HFFc6 (cell line): Measurements from ENCODE around the gene RBM47. TPM values are rescaled to one million over a fixed set of nuclear protein-coding genes. Genes with fewer than 3 reads are reported as not detected.
"Not testable (repeated sequence)": the region's sequence is repeated elsewhere in the genome, so short reads cannot be mapped to it uniquely, and the experiment has no call there.

Experiments used
- DNase-seq: peaks from one replicate; pipeline ENCODE4 v3.0.0-alpha.2; 2018
- H3K27ac Mint-ChIP-seq: 2 replicates; pipeline ENCODE4 v1.8.0; 2020; ENCODE audit warnings: mild to moderate bottlenecking, mixed read lengths
- H3K27me3 Mint-ChIP-seq: 2 replicates; pipeline ENCODE4 v1.8.0; 2021; ENCODE audit warnings: mild to moderate bottlenecking, moderate library complexity, mixed read lengths; ENCODE audit not compliant: insufficient read depth
- H3K36me3 Mint-ChIP-seq: 2 replicates; pipeline ENCODE4 v1.8.0; 2021; ENCODE audit warnings: low read depth, mixed read lengths
- H3K4me1 Mint-ChIP-seq: 2 replicates; pipeline ENCODE4 v1.8.0; 2020; ENCODE audit warnings: low read depth, mixed read lengths
- H3K4me3 Mint-ChIP-seq: 2 replicates; pipeline ENCODE4 v1.8.0; 2020; ENCODE audit warnings: mild to moderate bottlenecking, moderate library complexity, mixed read lengths
- H3K9me3 Mint-ChIP-seq: 2 replicates; pipeline ENCODE4 v1.8.0; 2020; ENCODE audit warnings: mild to moderate bottlenecking, mixed read lengths
- CTCF ChIP-seq: fragments of 200-600 bp; sonication (generic); IDR thresholded peaks from 2 replicates; pipeline ENCODE4 v1.5.0; 2021; ENCODE audit warnings: antibody characterized with exemption, mild to moderate bottlenecking
- total RNA-seq, 6 experiments: library from RNA; stranded (reverse); fragmentation: NEBNext Ultra II Directional; extraction: Animal tissue kit (Norgen Biotek cat#: 25700); gene quantifications; 2 replicates in 1 of 6; 3 replicates in 5 of 6; pipeline ENCODE4 v1.2.3, GENCODE V29; 2021

Gene RBM47
- total RNA-seq, 6 experiments from 2014 or later = 0.95 to 1.5 (median 1.4) TPM

DNA sequence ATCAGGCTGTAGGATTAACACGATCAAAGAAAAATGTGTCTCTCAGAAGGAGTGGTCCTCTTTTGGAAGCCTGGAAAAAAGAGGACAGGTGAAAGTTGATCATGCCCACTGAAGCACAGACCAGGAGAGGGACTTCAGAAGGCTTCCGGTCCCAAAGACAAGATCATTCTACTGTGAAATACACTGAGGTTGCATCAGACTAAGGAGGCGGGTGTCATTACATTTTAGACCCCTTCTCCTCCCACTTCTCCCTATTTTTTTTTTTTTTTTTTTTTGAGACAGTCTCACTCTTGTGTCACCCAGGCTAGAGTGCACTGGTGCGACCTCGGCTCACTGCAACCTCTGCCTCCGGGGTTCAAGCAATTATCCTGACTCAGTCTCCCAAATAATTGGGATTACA is 67.5 kb downstream of the RBM47 start:
- peak overlapping the region; percentile 18; the same call in 1 of the 2 replicates for H3K27ac Mint-ChIP-seq
- no peaks in the 10 kb centered on the region for H3K36me3 Mint-ChIP-seq
- H3K27me3 Mint-ChIP-seq = no peaks in the 10 kb centered on the region; the same call in 1 of the 2 replicates
- TF ChIP-seq CTCF = no peak
- no peak for DNase-seq
- H3K4me1 Mint-ChIP-seq = peaks cover 43% of the 10 kb centered on the region
- H3K9me3 Mint-ChIP-seq = no peaks in the 10 kb centered on the region
- no peak overlapping the region for H3K4me3 Mint-ChIP-seq

GRCh38 chr4:40561543-40562177 is 68.0 kb downstream of the RBM47 start:
- not testable (repeated sequence) for H3K27me3 Mint-ChIP-seq, H3K4me3 Mint-ChIP-seq, DNase-seq, H3K36me3 Mint-ChIP-seq, H3K9me3 Mint-ChIP-seq
- Mint-ChIP-seq H3K4me1 (peaks cover 43% of the 10 kb centered on the region), H3K27ac (0 out of 2 replicates have a peak overlapping the region, but pooled peaks have one; percentile 18)

GRCh38 chr4:40559585-40560465 is 69.8 kb downstream of the RBM47 start:
- Mint-ChIP-seq H3K36me3 (no peaks in the 10 kb centered on the region), H3K27me3 (no peaks in the 10 kb centered on the region; the same call in 1 of the 2 replicates), H3K27ac (no peak overlapping the region), H3K4me1 (peaks cover 38% of the 10 kb centered on the region), H3K9me3 (no peaks in the 10 kb centered on the region), H3K4me3 (no peak overlapping the region)
- no peak for TF ChIP-seq CTCF
- no peak for DNase-seq

GRCh38 chr4:40557736-40558135 is 71.9 kb downstream of the RBM47 start:
- no peaks in the 10 kb centered on the region; the same call in 1 of the 2 replicates for H3K27me3 Mint-ChIP-seq
- no peaks in the 10 kb centered on the region for H3K9me3 Mint-ChIP-seq
- no peak for TF ChIP-seq CTCF
- DNase-seq = no peak
- H3K36me3 Mint-ChIP-seq = no peaks in the 10 kb centered on the region
- H3K4me1 Mint-ChIP-seq = peaks cover 29% of the 10 kb centered on the region
- no peak overlapping the region for H3K4me3 Mint-ChIP-seq
- no peak overlapping the region for H3K27ac Mint-ChIP-seq

- Mint-ChIP-seq H3K4me3 (no peak overlapping the region), H3K27ac (no peak overlapping the region), H3K9me3 (no peaks in the 10 kb centered on the region), H3K4me1 (peaks cover 41% of the 10 kb centered on the region), H3K36me3 (no peaks in the 10 kb centered on the region), H3K27me3 (peaks cover 2% of the 10 kb centered on the region; the same call in 1 of the 2 replicates)
- no peak for DNase-seq
- TF ChIP-seq CTCF = no peak
These were observed 74.3 kb downstream of the RBM47 start for GRCh38 chr4:40555176-40555900.

DNA sequence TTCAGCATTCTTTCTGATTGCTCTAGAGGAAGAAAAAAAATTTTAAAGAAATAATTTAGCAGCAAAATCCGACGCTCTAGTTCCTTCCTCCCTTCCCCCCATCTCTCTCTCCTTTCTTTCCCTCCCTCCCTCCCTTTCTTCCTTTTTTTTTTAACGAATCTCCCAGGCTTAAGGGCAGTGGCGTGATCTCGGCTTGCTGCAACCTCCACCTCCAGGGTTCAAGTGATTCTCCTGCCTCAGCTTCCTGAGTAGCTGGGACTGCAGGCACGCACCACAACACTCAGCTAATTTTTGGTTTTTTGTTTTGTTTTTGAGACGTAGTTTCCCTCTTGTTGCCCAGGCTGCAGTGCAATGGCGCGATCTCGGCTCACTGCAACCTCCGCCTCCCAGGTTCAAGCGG is 75.0 kb downstream of the RBM47 start:
- not testable (repeated sequence) for H3K9me3 Mint-ChIP-seq, H3K27ac Mint-ChIP-seq, DNase-seq, H3K27me3 Mint-ChIP-seq, H3K36me3 Mint-ChIP-seq, H3K4me3 Mint-ChIP-seq
- H3K4me1 Mint-ChIP-seq = peaks cover 41% of the 10 kb centered on the region
